ENCODE measurements around the gene C1D.
A peak's percentile ranks its signal among the peaks of the same experiment; 100 is the strongest.

The C1D gene

GRCh38 chr2:68057658-68058396 lies 5.0 kb downstream of the C1D start:
- no peak for DNase-seq

DNA sequence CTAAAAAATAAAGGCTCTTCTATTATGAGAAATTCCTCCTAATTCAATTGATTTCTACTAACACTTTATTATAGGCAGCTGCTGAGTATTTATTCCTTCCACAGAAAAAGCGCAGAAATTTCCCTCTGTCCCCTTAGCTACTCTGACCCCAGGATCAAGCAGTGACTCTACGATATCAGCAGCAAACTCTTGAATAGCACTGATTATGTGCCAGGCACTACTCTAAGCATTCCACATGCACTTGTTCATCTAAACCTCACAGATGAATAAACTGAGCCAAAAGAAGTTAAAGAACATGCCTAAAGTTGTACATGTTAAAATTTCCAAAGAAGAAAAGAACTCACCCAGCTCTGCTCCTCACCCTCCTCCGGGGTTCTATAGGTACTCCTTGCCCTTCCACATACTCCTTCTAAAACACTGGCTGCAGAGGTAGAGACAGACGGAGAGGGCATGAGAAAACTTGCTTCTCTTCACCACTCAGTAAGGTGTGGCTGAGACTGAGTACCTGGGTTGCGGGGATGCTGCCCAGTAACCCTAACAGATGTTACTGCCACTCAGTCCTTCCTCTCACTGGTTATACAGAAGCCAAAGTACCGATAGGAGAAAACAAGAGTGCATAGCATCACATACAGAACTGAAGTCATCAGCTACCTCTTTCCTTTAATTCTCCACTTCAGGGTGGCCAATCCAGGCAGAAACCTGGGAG lies 9.9 kb downstream of the C1D start:
- DNase-seq, result no peak

GRCh38 chr2:68050353-68050752 lies 12.5 kb downstream of the C1D start:
- no peak for DNase-seq

GRCh38 chr2:68046642-68047240 lies 16.1 kb downstream of the C1D start:
- DNase-seq, result no peak

- no peak for DNase-seq
Observed at GRCh38 chr2:68046224-68046623, 16.6 kb downstream of the C1D start.

GRCh38 chr2:68045342-68045741 lies 17.5 kb downstream of the C1D start:
- no peak for DNase-seq

GRCh38 chr2:68044099-68044498 lies 18.7 kb downstream of the C1D start:
- no peak for DNase-seq

- DNase-seq, result no peak
Observed at GRCh38 chr2:68043695-68044094, 19.1 kb downstream of the C1D start.

DNA sequence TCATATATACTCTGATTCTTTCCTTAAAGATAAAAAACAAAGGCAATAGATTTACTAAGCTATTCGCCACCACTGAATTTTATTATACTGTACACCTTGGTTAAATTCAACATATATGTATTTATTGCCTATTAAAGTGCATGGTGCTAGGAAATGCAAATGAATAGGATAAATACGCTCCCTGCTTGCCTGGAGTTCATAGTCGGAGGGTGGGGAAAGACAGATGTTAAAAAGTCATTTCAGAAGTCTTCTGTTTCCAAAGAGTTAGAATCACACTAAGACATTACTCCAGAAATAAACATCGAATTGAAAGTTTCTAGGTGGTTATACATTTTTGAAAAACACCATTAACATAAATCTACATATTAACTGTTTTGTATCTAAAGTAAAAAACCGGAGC lies 19.8 kb downstream of the C1D start:
- no peak for DNase-seq

GRCh38 chr2:68041704-68042245 lies 21.0 kb downstream of the C1D start:
- DNase-seq, result no peak

GRCh38 chr2:68040078-68040477 lies 22.7 kb downstream of the C1D start:
- DNase-seq, result no peak

GRCh38 chr2:68039317-68039716 lies 23.5 kb downstream of the C1D start:
- no peak for DNase-seq

DNA sequence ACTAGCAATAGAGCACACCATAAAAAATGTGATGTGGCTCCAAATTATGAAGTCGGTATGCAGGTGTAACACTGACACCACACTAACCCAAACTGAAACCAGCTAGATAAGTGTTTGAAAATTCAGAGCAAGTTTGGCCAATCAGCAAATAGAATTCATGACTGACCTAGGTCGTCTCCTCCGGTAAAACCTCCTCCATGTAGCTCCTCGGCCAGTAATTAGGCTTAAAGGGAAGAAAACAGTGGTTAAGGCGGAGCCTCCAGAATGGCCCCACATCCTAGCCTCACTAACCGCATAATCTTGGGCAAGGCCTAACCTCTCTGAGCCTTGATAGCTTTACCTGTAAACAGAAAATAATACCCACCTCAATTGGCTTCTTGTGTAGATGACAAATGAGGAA lies 30.1 kb downstream of the C1D start:
- DNase-seq, result no peak

- peak; percentile 41 for DNase-seq
Observed at GRCh38 chr2:68031542-68032160, 31.2 kb downstream of the C1D start.

DNA sequence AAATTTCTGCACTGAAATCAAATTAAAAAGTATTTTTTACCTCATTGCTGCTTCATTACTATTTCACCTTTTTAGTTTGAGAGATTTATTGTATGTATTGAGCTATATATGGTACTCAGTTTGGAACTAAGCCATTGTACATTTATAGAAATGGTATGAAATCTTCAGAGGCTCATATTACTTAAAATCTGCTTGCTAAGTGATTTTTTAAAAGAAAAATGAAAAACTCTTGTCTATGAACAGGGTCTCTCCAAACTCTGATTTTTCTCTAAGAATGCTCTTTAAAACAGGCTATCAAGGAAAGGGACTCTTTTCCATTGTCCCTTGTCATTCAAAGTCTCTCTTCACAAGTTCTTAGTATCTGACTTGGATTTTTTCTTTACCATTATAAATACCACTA lies 31.8 kb downstream of the C1D start:
- no peak for DNase-seq

- no peak for DNase-seq
Observed at GRCh38 chr2:68030529-68030928, 32.3 kb downstream of the C1D start.

DNA sequence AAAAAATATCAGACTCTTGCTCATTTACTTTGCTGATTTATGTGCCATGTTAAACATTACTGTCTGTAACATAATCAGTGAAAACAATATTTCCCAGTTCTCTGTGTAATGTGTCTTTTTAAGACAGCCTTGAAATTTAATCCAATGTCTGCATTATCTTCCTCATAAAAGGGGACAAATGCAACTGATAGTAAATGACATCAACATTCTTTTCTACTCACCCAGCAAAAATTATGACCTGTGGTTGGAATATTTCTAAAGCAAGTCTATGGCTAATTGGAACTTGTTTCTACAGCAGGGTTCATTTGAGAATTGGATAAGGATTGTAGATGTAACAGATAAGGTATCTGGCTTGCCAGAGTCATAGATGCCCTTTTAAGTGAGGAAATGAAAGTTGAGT lies 34.8 kb downstream of the C1D start:
- no peak for DNase-seq

DNA sequence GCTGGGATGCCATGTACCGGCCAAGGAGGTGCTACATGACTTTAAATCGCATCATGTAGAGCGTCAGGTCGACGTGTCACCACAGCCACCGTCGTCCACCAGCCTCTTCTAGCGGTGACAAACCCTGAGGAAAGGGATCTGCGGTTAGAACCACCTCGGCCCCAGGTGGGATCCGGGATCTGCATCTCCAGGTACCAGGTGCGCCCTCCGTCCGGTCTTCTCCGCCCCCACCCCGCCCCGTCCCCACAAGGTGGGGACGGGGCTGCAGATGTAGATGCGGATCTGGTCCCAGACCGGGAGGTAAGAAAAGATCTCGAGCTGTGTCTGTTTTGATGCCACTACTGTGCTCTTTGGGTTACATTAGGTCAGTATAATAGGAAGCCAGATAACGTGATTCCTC lies 38.4 kb downstream of the C1D start:
- DNase-seq, result no peak

- DNase-seq, result no peak
Observed at GRCh38 chr2:68023904-68024303, 38.9 kb downstream of the C1D start.

DNA sequence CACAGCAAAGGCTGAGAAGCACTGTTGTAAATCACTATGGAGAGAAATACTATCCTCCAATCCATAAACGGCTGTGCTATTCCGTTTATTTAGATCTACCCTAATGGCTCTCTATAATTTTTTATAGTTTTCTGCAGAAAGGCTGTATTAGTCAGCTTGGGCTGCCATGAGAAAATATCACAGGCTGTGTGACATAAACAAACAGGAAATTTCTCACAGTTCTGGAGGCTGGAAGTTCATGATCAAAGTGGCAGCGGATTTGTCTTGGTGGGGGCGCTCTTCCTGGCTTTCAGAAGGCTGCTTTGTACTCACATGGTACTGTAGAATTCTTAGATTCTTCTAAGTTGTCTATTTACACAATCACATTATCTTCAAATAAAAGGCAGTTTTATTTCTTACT lies 44.1 kb downstream of the C1D start:
- DNase-seq, result no peak

DNA sequence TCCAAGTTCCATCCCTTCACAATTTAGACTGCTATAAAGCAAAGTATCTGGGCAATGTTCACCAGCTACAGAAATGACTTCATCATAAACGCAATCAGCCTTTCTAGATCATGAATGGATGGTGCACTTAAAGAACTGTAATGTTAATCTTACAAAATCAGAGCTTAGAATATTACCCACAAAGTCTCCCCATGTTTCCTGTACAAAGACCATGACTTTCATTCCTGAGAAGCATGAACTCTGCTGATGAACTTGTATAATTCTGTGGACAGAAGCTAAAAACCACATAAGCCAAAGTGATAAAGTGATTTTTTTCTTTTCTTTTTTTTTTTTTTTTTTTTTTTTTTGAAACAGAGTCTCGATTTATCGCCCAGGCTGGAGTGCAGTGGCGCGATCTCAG lies 53.3 kb downstream of the C1D start:
- no peak for DNase-seq

DNA sequence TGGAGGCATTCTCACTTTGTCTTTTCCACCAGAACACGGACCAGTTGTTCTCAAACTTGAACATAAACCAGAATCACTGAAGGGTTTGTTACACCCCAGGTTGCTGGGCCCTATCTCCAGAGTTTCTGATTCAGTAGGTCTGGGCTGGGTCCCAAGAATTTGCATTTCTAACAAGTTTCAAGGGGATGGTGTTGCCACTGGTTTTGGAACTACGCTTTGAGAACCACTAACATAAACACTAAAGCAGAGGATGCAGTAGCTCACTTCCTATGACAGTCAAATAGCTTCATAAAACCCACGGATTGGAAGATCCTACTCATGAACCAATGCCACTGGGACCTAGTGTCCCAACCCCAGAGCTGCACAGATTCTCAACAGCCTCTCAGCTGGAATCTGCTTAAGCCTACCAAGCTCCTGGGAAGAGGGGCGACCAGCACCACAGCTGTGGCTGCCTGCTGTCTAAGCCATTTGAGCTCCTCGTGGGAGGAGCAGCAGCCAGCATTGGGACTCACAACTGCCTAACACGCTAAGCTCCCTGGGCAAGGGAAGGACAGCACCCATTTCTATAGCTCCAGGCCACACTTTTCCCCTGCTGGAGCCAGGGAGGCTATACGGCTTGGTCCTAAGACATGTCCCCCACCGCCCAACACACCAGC lies 62.5 kb downstream of the C1D start:
- no peak for DNase-seq

DNA sequence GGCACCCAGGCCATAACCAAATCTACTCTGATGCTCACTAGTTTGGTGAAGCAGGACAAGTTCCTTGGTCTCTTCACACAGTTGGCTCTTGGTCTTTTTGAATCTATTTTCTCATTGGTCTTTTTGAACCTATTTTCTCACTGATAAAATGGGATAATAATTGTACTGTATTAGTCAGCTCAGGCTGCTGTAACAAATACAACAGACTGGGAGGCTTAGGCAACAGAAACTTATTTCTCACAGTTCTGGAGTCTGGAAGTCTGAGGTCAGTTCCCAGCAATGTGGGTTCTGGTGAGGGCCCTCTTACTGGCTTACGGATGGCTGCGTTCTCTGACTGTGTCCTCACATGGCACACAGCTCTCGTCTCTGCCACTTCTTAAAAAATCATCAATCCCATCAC lies 63.5 kb downstream of the C1D start:
- DNase-seq, result no peak

All from CD4-positive, alpha-beta T cell treated with Interleukin-4 for 4 hours (primary cell).